ENCODE results near the gene SORCS2.

DNA sequence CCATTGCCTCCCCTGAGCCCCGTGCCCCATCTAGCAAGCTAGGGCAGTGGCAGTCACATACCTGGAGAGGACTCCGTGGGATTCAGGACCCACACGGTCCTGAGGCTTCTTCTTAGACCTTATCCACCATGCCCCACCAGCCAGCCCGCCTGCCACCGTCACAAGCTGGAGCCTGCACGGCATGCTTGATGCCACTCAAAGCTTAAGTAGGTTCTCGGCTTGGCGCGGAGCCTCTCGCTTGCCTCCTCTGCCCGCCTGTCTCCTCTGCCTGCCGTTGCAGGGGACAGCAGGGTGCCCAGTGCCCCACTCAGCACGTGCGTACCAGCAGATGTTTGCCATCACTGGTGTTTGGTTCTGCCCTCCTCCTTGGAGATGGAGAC lies 228.3 kb downstream of the SORCS2 start:
- TF ChIP-seq, protein P1, sequence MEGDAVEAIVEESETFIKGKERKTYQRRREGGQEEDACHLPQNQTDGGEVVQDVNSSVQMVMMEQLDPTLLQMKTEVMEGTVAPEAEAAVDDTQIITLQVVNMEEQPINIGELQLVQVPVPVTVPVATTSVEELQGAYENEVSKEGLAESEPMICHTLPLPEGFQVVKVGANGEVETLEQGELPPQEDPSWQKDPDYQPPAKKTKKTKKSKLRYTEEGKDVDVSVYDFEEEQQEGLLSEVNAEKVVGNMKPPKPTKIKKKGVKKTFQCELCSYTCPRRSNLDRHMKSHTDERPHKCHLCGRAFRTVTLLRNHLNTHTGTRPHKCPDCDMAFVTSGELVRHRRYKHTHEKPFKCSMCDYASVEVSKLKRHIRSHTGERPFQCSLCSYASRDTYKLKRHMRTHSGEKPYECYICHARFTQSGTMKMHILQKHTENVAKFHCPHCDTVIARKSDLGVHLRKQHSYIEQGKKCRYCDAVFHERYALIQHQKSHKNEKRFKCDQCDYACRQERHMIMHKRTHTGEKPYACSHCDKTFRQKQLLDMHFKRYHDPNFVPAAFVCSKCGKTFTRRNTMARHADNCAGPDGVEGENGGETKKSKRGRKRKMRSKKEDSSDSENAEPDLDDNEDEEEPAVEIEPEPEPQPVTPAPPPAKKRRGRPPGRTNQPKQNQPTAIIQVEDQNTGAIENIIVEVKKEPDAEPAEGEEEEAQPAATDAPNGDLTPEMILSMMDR (IDR thresholded peaks at IDR 0.05; ENCODE audit: borderline replicate concordance, extremely low read depth, low read length, poor library complexity, severe bottlenecking): no peak
- TF ChIP-seq EZH2 (IDR thresholded peaks at IDR 0.05; ENCODE audit: borderline replicate concordance, low read depth, low read length, severe bottlenecking): no peak
